Mesothelial cell of epicardium (in vitro differentiated cells): ENCODE data around the gene ANKFN1. TPM values are rescaled to one million over a fixed set of nuclear protein-coding genes. Genes with fewer than 3 reads are reported as not detected.

ENCODE experiments used
- DNase-seq, 2 experiments: peaks; one replicate each; pipeline ENCODE4 v3.0.0; 2021; ENCODE audit warnings: low spot score in 2 of 2; ENCODE audit not compliant: unreplicated experiment in 2 of 2
- H3K27ac Mint-ChIP-seq: 2 replicates; pipeline ENCODE4 v1.8.0; 2021; ENCODE audit warnings: mixed read lengths
- H3K27me3 Mint-ChIP-seq: 2 replicates; pipeline ENCODE4 v1.8.0; 2021; ENCODE audit warnings: low read depth, mixed read lengths
- H3K36me3 Mint-ChIP-seq: 2 replicates; pipeline ENCODE4 v1.8.0; 2021; ENCODE audit warnings: mixed read lengths
- H3K4me1 Mint-ChIP-seq: 2 replicates; pipeline ENCODE4 v1.8.0; 2021; ENCODE audit warnings: mixed read lengths
- H3K4me3 Mint-ChIP-seq: 2 replicates; pipeline ENCODE4 v1.8.0; 2021; ENCODE audit warnings: mild to moderate bottlenecking, moderate library complexity, mixed read lengths
- H3K9me3 Mint-ChIP-seq: 2 replicates; pipeline ENCODE4 v1.8.0; 2021; ENCODE audit warnings: mixed read lengths
- CTCF ChIP-seq: fragments of 200-600 bp; sonication (generic); IDR thresholded peaks from one replicate; pipeline ENCODE4 v1.5.0; 2021; ENCODE audit warnings: antibody characterized with exemption; ENCODE audit not compliant: unreplicated experiment
- total RNA-seq: library from RNA; stranded (reverse); gene quantifications from 3 replicates; pipeline ENCODE4 v1.2.1, GENCODE V29; 2021

Gene ANKFN1
- total RNA-seq, 1 donor from 2014 or later, result 0.34 TPM

GRCh38 chr17:56300144-56300543 lies 146.9 kb downstream of the ANKFN1 start:
- no peak for TF ChIP-seq CTCF
- H3K27me3 Mint-ChIP-seq, result peaks cover 44% of the 10 kb centered on the region
- H3K27ac Mint-ChIP-seq, result no peak overlapping the region
- no peak overlapping the region for H3K4me3 Mint-ChIP-seq
- no peaks in the 10 kb centered on the region for H3K9me3 Mint-ChIP-seq
- no peaks in the 10 kb centered on the region for H3K36me3 Mint-ChIP-seq
- no peaks in the 10 kb centered on the region for H3K4me1 Mint-ChIP-seq
- no peak for DNase-seq

- Mint-ChIP-seq H3K36me3 (no peaks in the 10 kb centered on the region), H3K9me3 (peaks cover 6% of the 10 kb centered on the region), H3K27ac (no peak overlapping the region), H3K27me3 (peaks cover 24% of the 10 kb centered on the region), H3K4me3 (no peak overlapping the region), H3K4me1 (no peaks in the 10 kb centered on the region)
- TF ChIP-seq CTCF, result no peak
- DNase-seq, result no peak
Observed at GRCh38 chr17:56305007-56305406, 151.7 kb downstream of the ANKFN1 start.

- H3K4me1 Mint-ChIP-seq, result no peaks in the 10 kb centered on the region
- no peak overlapping the region for H3K27ac Mint-ChIP-seq
- peaks cover 9% of the 10 kb centered on the region for H3K27me3 Mint-ChIP-seq
- H3K9me3 Mint-ChIP-seq, result peaks cover 6% of the 10 kb centered on the region
- no peak for TF ChIP-seq CTCF
- no peak overlapping the region for H3K4me3 Mint-ChIP-seq
- H3K36me3 Mint-ChIP-seq, result no peaks in the 10 kb centered on the region
- no peak for DNase-seq
Observed at GRCh38 chr17:56309897-56310296, 156.6 kb downstream of the ANKFN1 start.

GRCh38 chr17:56310782-56311181 lies 157.5 kb downstream of the ANKFN1 start:
- Mint-ChIP-seq H3K27me3 (peaks cover 14% of the 10 kb centered on the region), H3K4me1 (no peaks in the 10 kb centered on the region), H3K4me3 (no peak overlapping the region), H3K9me3 (peaks cover 6% of the 10 kb centered on the region), H3K36me3 (no peaks in the 10 kb centered on the region), H3K27ac (no peak overlapping the region)
- no peak for TF ChIP-seq CTCF
- DNase-seq, result no peak

GRCh38 chr17:56313201-56313600 lies 159.9 kb downstream of the ANKFN1 start:
- Mint-ChIP-seq H3K27me3 (peaks cover 14% of the 10 kb centered on the region), H3K4me3 (no peak overlapping the region), H3K27ac (no peak overlapping the region), H3K9me3 (no peaks in the 10 kb centered on the region), H3K4me1 (no peaks in the 10 kb centered on the region), H3K36me3 (no peaks in the 10 kb centered on the region)
- no peak for TF ChIP-seq CTCF
- DNase-seq, result no peak

- Mint-ChIP-seq H3K4me3 (no peak overlapping the region), H3K36me3 (no peaks in the 10 kb centered on the region), H3K9me3 (no peaks in the 10 kb centered on the region), H3K27me3 (peaks cover 12% of the 10 kb centered on the region), H3K27ac (no peak overlapping the region), H3K4me1 (no peaks in the 10 kb centered on the region)
- DNase-seq, result no peak
- no peak for TF ChIP-seq CTCF
Observed at GRCh38 chr17:56314026-56314425, 160.8 kb downstream of the ANKFN1 start.
